ENCODE data around the gene MVB12A.
A peak's percentile ranks its signal among the peaks of the same experiment; 100 is the strongest.

- TF ChIP-seq, protein P1, sequence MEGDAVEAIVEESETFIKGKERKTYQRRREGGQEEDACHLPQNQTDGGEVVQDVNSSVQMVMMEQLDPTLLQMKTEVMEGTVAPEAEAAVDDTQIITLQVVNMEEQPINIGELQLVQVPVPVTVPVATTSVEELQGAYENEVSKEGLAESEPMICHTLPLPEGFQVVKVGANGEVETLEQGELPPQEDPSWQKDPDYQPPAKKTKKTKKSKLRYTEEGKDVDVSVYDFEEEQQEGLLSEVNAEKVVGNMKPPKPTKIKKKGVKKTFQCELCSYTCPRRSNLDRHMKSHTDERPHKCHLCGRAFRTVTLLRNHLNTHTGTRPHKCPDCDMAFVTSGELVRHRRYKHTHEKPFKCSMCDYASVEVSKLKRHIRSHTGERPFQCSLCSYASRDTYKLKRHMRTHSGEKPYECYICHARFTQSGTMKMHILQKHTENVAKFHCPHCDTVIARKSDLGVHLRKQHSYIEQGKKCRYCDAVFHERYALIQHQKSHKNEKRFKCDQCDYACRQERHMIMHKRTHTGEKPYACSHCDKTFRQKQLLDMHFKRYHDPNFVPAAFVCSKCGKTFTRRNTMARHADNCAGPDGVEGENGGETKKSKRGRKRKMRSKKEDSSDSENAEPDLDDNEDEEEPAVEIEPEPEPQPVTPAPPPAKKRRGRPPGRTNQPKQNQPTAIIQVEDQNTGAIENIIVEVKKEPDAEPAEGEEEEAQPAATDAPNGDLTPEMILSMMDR (IDR thresholded peaks at IDR 0.05) = no peak
- TF ChIP-seq POLR2AphosphoS5 (IDR thresholded peaks at IDR 0.05; ENCODE audit: insufficient read depth in 1 of 2, low read depth in 1 of 2) (peak in 1 of 2 donors; percentile 67), POLR2A (IDR thresholded peaks at IDR 0.05) (no peak)
These were observed 30.6 kb downstream of the MVB12A start for GRCh38 chr19:17450264-17451075.
